ENCODE results near the gene TRPM3.
A peak's percentile ranks its signal among the peaks of the same experiment; 100 is the strongest.

TRPM3 gene

DNA sequence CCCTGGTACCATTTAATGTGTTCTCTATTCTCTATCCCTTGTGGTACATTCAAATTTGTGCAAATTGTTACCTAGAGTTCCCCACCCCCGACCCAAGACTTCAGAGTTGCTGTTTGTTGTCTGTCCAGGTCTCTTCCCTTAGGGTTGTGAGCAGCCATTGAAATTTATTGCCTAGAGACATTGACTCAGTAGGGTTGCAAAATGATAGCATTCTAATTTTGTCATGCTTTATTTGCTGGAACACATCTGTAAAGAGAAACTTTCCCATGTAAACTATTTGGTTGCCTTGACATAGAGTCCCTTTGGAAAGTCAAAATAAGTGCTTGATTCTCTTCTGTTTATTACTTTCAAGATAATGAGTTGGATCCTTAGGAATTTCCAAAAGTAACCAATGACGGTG lies 615.3 kb downstream of the TRPM3 start:
- no peak overlapping the region for H3K4me3 ChIP-seq (replicated peaks; ENCODE audit: low read depth, low read length)
- TF ChIP-seq, protein P1, sequence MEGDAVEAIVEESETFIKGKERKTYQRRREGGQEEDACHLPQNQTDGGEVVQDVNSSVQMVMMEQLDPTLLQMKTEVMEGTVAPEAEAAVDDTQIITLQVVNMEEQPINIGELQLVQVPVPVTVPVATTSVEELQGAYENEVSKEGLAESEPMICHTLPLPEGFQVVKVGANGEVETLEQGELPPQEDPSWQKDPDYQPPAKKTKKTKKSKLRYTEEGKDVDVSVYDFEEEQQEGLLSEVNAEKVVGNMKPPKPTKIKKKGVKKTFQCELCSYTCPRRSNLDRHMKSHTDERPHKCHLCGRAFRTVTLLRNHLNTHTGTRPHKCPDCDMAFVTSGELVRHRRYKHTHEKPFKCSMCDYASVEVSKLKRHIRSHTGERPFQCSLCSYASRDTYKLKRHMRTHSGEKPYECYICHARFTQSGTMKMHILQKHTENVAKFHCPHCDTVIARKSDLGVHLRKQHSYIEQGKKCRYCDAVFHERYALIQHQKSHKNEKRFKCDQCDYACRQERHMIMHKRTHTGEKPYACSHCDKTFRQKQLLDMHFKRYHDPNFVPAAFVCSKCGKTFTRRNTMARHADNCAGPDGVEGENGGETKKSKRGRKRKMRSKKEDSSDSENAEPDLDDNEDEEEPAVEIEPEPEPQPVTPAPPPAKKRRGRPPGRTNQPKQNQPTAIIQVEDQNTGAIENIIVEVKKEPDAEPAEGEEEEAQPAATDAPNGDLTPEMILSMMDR (IDR thresholded peaks at IDR 0.05; ENCODE audit: low read length, missing control alignments) = no peak
- DNase-seq (ENCODE audit: low read depth) = no peak

DNA sequence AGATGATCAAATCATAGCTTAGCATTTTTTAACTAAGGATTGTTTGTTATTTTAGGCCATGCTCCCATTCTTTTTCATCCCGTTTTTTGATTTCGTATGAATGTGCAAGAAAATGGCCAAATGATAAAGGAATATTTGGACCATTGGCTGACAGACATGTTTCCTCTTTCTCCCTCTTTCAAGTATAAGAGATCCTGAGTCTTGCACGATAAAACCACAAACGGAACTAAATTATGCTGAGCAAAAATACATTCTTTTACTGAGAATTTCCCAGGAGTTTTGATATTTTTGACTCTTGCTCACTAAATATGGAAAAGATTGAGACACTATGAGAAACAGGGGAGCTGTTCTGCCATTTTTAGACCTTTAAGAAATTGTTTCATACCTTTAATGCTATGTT lies 616.6 kb downstream of the TRPM3 start:
- no peak overlapping the region for H3K4me3 ChIP-seq (replicated peaks; ENCODE audit: low read depth, low read length)
- peak; percentile 72 for DNase-seq (ENCODE audit: low read depth)
- TF ChIP-seq, protein P1 (IDR thresholded peaks at IDR 0.05; ENCODE audit: low read length, missing control alignments) = no peak

DNA sequence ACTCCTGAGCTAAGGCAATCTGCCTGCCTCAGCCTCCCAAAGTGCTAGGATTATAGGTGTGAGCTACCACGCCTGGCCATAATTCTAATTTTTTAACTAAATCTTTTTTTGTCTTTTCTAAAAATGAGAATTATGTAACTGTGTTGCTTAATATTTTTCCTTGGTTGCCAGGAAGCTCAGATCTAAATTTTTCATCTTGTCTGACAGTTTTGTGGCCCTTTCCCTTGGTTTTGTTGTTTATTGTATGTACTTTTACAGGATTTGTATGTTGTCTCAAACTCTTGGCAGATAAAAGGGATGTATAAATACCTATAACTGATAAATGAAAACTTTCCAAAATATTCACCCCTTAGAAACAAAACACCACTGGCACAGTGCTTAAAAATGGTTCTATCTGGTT lies 618.7 kb downstream of the TRPM3 start:
- TF ChIP-seq, protein P1 (IDR thresholded peaks at IDR 0.05; ENCODE audit: low read length, missing control alignments) = no peak
- H3K4me3 ChIP-seq (replicated peaks; ENCODE audit: low read depth, low read length) = no peak overlapping the region
- DNase-seq (ENCODE audit: low read depth) = peak; percentile 68

DNA sequence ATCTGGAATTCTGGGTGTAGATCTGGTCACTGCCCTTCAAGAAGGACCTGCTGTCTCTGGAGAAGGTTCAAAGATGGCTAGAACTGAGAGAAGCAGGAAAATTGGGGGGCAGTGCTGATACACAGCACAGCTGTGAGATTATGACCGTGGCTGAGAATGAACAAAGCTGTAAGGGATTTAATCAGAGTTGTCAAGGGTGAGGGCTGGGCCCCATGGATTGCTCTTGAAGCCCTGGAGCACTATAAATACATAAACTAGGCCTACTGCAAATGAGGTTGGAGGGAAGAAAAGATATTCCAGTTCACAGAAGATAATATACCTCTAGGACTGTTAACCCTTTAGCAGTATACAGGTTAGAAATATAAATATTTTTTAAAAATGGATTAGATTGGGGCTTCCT lies 620.6 kb downstream of the TRPM3 start:
- no peak for DNase-seq (ENCODE audit: low read depth)
- TF ChIP-seq, protein P1 (IDR thresholded peaks at IDR 0.05; ENCODE audit: low read length, missing control alignments) = no peak
- no peak overlapping the region for H3K4me3 ChIP-seq (replicated peaks; ENCODE audit: low read depth, low read length)

DNA sequence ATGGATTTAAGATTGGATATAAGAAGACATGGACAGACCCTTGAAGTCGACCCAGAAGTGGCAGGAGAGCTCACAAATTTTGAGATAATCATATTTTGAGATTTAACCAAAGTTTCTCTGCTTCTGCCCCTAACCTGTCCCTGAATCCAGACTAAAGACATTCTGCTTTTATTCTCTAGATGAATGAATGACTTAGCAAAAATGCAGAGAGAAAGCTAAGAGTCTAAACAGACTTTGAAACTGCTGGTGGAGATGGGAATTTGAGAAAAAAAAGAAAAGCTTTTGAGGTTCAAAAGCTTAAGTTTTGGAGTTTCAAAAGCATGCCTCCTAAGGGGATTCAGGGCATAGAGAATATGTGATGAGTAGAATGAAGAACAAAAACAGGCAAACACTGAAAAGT lies 621.8 kb downstream of the TRPM3 start:
- H3K4me3 ChIP-seq (replicated peaks; ENCODE audit: low read depth, low read length) = no peak overlapping the region
- TF ChIP-seq, protein P1 (IDR thresholded peaks at IDR 0.05; ENCODE audit: low read length, missing control alignments) = no peak
- DNase-seq (ENCODE audit: low read depth) = no peak

DNA sequence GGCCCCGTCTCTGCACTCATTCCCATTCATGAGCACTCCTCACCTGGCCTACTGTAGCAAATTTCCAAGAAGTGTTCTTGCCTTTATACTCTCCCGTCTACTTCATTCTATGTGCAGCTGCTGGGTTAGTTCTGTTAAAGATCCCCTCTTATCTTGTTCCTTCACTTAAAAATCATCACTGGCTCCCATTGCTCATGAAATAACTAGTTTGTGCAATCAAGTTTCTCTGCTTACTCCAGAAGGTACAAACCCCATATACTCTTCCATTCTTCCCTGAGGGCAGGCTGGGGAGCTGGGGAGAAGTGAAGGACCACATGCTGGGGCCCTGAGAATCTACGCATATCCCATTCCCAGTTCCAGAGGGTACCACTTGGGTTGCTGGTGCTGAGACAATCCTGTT lies 622.6 kb downstream of the TRPM3 start:
- TF ChIP-seq, protein P1 (IDR thresholded peaks at IDR 0.05; ENCODE audit: low read length, missing control alignments) = no peak
- H3K4me3 ChIP-seq (replicated peaks; ENCODE audit: low read depth, low read length) = no peak overlapping the region
- DNase-seq (ENCODE audit: low read depth) = no peak

DNA sequence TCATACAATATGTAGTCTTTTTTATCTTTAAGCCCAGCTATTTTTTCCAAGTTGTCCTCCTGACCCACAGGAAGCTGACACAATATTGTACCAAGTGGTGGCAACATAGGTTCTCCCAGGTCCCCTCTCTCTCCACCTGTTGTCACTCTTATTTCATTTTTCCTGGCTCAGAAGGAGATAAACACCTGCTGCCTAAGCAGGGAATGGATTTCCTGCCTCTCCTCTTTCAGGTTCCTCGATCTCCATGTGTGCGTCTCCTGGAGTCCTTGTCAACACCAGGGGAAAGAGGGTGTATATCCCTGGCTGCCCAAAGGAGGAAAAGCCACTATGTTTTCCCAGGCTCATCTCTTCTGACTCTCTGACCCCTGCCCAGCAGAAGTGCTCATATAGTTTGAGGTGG lies 625.2 kb downstream of the TRPM3 start:
- TF ChIP-seq, protein P1 (IDR thresholded peaks at IDR 0.05; ENCODE audit: low read length, missing control alignments) = no peak
- no peak for DNase-seq (ENCODE audit: low read depth)
- no peak overlapping the region for H3K4me3 ChIP-seq (replicated peaks; ENCODE audit: low read depth, low read length)
